H1 (cell line): ENCODE data around the gene TPSD1.
"Not testable (repeated sequence)": the region's sequence is repeated elsewhere in the genome, so short reads cannot be mapped to it uniquely, and the experiment has no call there.

ENCODE experiments used
- CREB1 ChIP-seq: IDR thresholded peaks from 2 replicates; pipeline ENCODE4 v1.6.1; 2012; ENCODE audit warnings: inconsistent platforms
- CTBP2 ChIP-seq: IDR thresholded peaks from 2 replicates; pipeline ENCODE4 v1.7.0; 2011; ENCODE audit warnings: borderline replicate concordance, mild to moderate bottlenecking, moderate library complexity, mixed read lengths, low read length; ENCODE audit not compliant: insufficient read depth, insufficient read length
- CTCF ChIP-seq, 3 experiments: IDR thresholded peaks; 1 replicate in 2 of 3; 2 replicates in 1 of 3; pipeline versions ENCODE4 v1.5.1 to v1.6.1; 2011; ENCODE audit warnings: low read length in 3 of 3, mild to moderate bottlenecking in 3 of 3, inconsistent platforms in 2 of 3, low read depth in 1 of 3, moderate library complexity in 1 of 3; ENCODE audit not compliant: insufficient read depth in 1 of 3; ENCODE audit errors: control extremely low read depth in 1 of 3
- EP300 ChIP-seq, 2 experiments: IDR thresholded peaks; 1 replicate in 1 of 2; 2 replicates in 1 of 2; pipeline ENCODE4 v1.6.1; 2011 to 2012; ENCODE audit warnings: low read depth in 2 of 2, low read length in 2 of 2, mild to moderate bottlenecking in 2 of 2, borderline replicate concordance in 1 of 2, inconsistent platforms in 1 of 2, moderate library complexity in 1 of 2
- HDAC6 ChIP-seq: IDR thresholded peaks from one replicate; pipeline ENCODE4 v1.7.1; 2012; ENCODE audit warnings: low read depth, mild to moderate bottlenecking, inconsistent platforms, low read length, moderate library complexity
- JUN ChIP-seq: IDR thresholded peaks from 2 replicates; pipeline ENCODE4 v1.6.1; 2011; ENCODE audit warnings: low read depth, mild to moderate bottlenecking, improper control_type of control experiment, low read length
- POLR2A ChIP-seq, 2 experiments: IDR thresholded peaks; 1 replicate in 1 of 2; 2 replicates in 1 of 2; pipeline ENCODE4 v1.6.1; 2011; ENCODE audit warnings: low read depth in 2 of 2, low read length in 2 of 2, mild to moderate bottlenecking in 2 of 2; ENCODE audit errors: control extremely low read depth in 1 of 2
- POLR2AphosphoS5 ChIP-seq: IDR thresholded peaks from 2 replicates; pipeline ENCODE4 v1.6.1; 2011; ENCODE audit warnings: low read depth, low read length
- SIX5 ChIP-seq: IDR thresholded peaks from 2 replicates; pipeline ENCODE4 v1.6.1; 2011; ENCODE audit warnings: mild to moderate bottlenecking, low read depth, low read length
- TBP ChIP-seq: IDR thresholded peaks from 2 replicates; pipeline ENCODE4 v1.6.1; 2011; ENCODE audit warnings: low read depth, low read length, improper control_type of control experiment
- USF2 ChIP-seq: IDR thresholded peaks from 2 replicates; pipeline ENCODE4 v1.6.1; 2011; ENCODE audit warnings: low read length, improper control_type of control experiment

- TF ChIP-seq POLR2AphosphoS5; EP300 (IDR thresholded peaks at IDR 0.05; ENCODE audit: borderline replicate concordance in 1 of 2, low read depth in 2 of 2, low read length in 2 of 2); CTBP2; HDAC6; CTCF (IDR thresholded peaks at IDR 0.05; ENCODE audit: control extremely low read depth in 1 of 3, insufficient read depth in 1 of 3, low read depth in 1 of 3, low read length in 3 of 3); TBP; USF2; SIX5; POLR2A (IDR thresholded peaks at IDR 0.05; ENCODE audit: control extremely low read depth in 1 of 2, low read depth in 2 of 2, low read length in 2 of 2); CREB1; JUN: not testable (repeated sequence)
Observed at GRCh38 chr16:1271724-1272413, 16.0 kb downstream of the TPSD1 start.
